NB4 (cell line): ENCODE results near the gene MAPRE2.

Experiments used
- DNase-seq: peaks from one replicate; pipeline ENCODE4 v3.0.0; 2010; ENCODE audit warnings: low read depth
- H3K4me3 ChIP-seq: one replicate; pipeline ENCODE4 v1.5.1; 2011; ENCODE audit warnings: mild to moderate bottlenecking, low read depth, low read length, moderate library complexity
- CTCF ChIP-seq: IDR thresholded peaks from one replicate; pipeline ENCODE4 v1.5.1; 2012; ENCODE audit warnings: low read depth, low read length
- MAX ChIP-seq: IDR thresholded peaks from 2 replicates; pipeline ENCODE4 v1.6.1; 2011; ENCODE audit warnings: low read depth, low read length
- MYC ChIP-seq: IDR thresholded peaks from 2 replicates; pipeline ENCODE4 v1.6.1; 2011; ENCODE audit warnings: low read depth, low read length
- POLR2A ChIP-seq: IDR thresholded peaks from 2 replicates; pipeline ENCODE4 v1.6.1; 2011; ENCODE audit warnings: mild to moderate bottlenecking; ENCODE audit not compliant: insufficient read length; ENCODE audit errors: extremely low read depth

Gene MAPRE2

GRCh38 chr18:35019933-35020332 lies 21.3 kb upstream of the MAPRE2 start:
- TF ChIP-seq MAX, result no peak
- no peak for DNase-seq
- H3K4me3 ChIP-seq, result no peak overlapping the region

GRCh38 chr18:35022426-35023001 lies 18.7 kb upstream of the MAPRE2 start:
- DNase-seq, result no peak
- no peak for TF ChIP-seq POLR2A
- TF ChIP-seq CTCF, result no peak
- no peak for TF ChIP-seq MAX
- TF ChIP-seq MYC, result no peak
- no peak overlapping the region for H3K4me3 ChIP-seq

GRCh38 chr18:35024196-35024595 lies 17.0 kb upstream of the MAPRE2 start:
- no peak for DNase-seq
- no peak for TF ChIP-seq CTCF
- no peak overlapping the region for H3K4me3 ChIP-seq

- no peak for DNase-seq
- TF ChIP-seq MYC (no peak), POLR2A (no peak), CTCF (no peak), MAX (no peak)
- H3K4me3 ChIP-seq, result no peak overlapping the region
Observed at GRCh38 chr18:35024965-35025364, 16.2 kb upstream of the MAPRE2 start.

- H3K4me3 ChIP-seq, result no peak overlapping the region
- DNase-seq, result peak; percentile 22
- TF ChIP-seq MYC, result no peak
- no peak for TF ChIP-seq CTCF
- TF ChIP-seq MAX, result no peak
- no peak for TF ChIP-seq POLR2A
Observed at GRCh38 chr18:35026407-35027061, 14.7 kb upstream of the MAPRE2 start.

- no peak overlapping the region for H3K4me3 ChIP-seq
- TF ChIP-seq MYC (no peak), CTCF (no peak), POLR2A (no peak), MAX (no peak)
- no peak for DNase-seq
Observed at GRCh38 chr18:35027206-35027605, 14.0 kb upstream of the MAPRE2 start.
